ENCODE measurements around the gene MAL. TPM values are rescaled to one million over a fixed set of nuclear protein-coding genes. Genes with fewer than 3 reads are reported as not detected.
A peak's percentile ranks its signal among the peaks of the same experiment; 100 is the strongest.

Gene MAL
- total and polyA plus RNA-seq, 11 donors, result 0.97 to 12.7 (median 3.5) TPM

GRCh38 chr2:94984964-94985575 lies 40.4 kb upstream of the MAL start:
- WGBS, 4 donors, result 40 to 48% (median 42%) methylated on average over 9 of the region's 9 CpGs
- Histone ChIP-seq H3K36me3 (no peaks in the 10 kb centered on the region), H3K27ac (no peak overlapping the region), H3K4me1 (no peaks in the 10 kb centered on the region), H3K9me3 (no peaks in the 10 kb centered on the region), H3K27me3 (peaks cover 0 to 35% (median 9%) of the 10 kb centered on the region in 9 donors), H3K4me3 (no peak overlapping the region)
- intact Hi-C loops (cut with DNase I), result no loop called here
- no peak for DNase-seq
- TF ChIP-seq POLR2A (IDR thresholded peaks at IDR 0.05) (no peak), CTCF (IDR thresholded peaks at IDR 0.05) (no peak)
- no peak for ATAC-seq

GRCh38 chr2:94985636-94986035 lies 39.9 kb upstream of the MAL start:
- Histone ChIP-seq H3K27ac (no peak overlapping the region), H3K36me3 (no peaks in the 10 kb centered on the region), H3K4me1 (no peaks in the 10 kb centered on the region), H3K9me3 (no peaks in the 10 kb centered on the region), H3K27me3 (peaks cover 0 to 35% (median 9%) of the 10 kb centered on the region in 9 donors), H3K4me3 (no peak overlapping the region)
- no peak for TF ChIP-seq CTCF (IDR thresholded peaks at IDR 0.05)
- TF ChIP-seq POLR2A (IDR thresholded peaks at IDR 0.05), result no peak
- intact Hi-C loops (cut with DNase I), result no loop called here
- 72 to 83% (median 75%) methylated on average over 5 of the region's 5 CpGs for WGBS, 4 donors
- ATAC-seq (no peak), DNase-seq (no peak)

- H3K9me3 ChIP-seq, result no peaks in the 10 kb centered on the region
- WGBS, 4 donors, result 70 to 82% (median 73%) methylated on average over 3 of the region's 3 CpGs
- TF ChIP-seq CTCF (IDR thresholded peaks at IDR 0.05) (peak; percentile 48 to 73 (median 62)), POLR2A (IDR thresholded peaks at IDR 0.05) (no peak)
- no peak overlapping the region for H3K4me3 ChIP-seq
- peaks cover 0 to 35% (median 9%) of the 10 kb centered on the region in 9 donors for H3K27me3 ChIP-seq
- intact Hi-C loops (cut with DNase I), result no loop called here
- ATAC-seq (peak in 3 of 4 donors; percentile 55 to 60 (median 58)), DNase-seq (peak in 1 of 5 donors; percentile 45)
- no peak overlapping the region for H3K27ac ChIP-seq
- H3K36me3 ChIP-seq, result no peaks in the 10 kb centered on the region
- no peaks in the 10 kb centered on the region for H3K4me1 ChIP-seq
Measured at GRCh38 chr2:94986392-94986963, 39.0 kb upstream of the MAL start.

GRCh38 chr2:94987074-94988020 lies 38.2 kb upstream of the MAL start:
- Histone ChIP-seq H3K27ac (no peak overlapping the region), H3K9me3 (no peaks in the 10 kb centered on the region), H3K27me3 (peaks cover 0 to 35% (median 9%) of the 10 kb centered on the region in 9 donors), H3K4me3 (no peak overlapping the region), H3K36me3 (no peaks in the 10 kb centered on the region), H3K4me1 (no peaks in the 10 kb centered on the region)
- WGBS, 4 donors, result 74 to 80% (median 78%) methylated on average over 15 of the region's 15 CpGs
- no peak for TF ChIP-seq CTCF (IDR thresholded peaks at IDR 0.05)
- TF ChIP-seq POLR2A (IDR thresholded peaks at IDR 0.05), result no peak
- ATAC-seq (no peak), DNase-seq (no peak)
- intact Hi-C loops (cut with DNase I), result no loop called here

Data from heart left ventricle (tissue), 16 donors.